A549 (cell line): ENCODE results near the gene IKZF5. TPM values are rescaled to one million over a fixed set of nuclear protein-coding genes. Genes with fewer than 3 reads are reported as not detected.

Experiments used
- ATAC-seq, 2 experiments: fragments of 200-7000 bp in 1 of 2; fragments of >200 bp in 1 of 2; cut with Nextera tagmentation in 1 of 2; cut with Tn5 transposase in 1 of 2; 3 replicates each; pipeline versions ENCODE4 v1.8.0 to v1.9.1; 2018 to 2020; ENCODE audit warnings: mild to moderate bottlenecking in 1 of 2, moderate library complexity in 1 of 2
- CTCF ChIA-PET: fragments of 300-600 bp; sonication (Branson Sonifier 250); formaldehyde crosslinking; extraction: SDS; loops from one replicate; lab custom pipeline; 2021; ENCODE audit warnings: antibody characterized with exemption, inconsistent platforms; lab: Yijun Ruan, JAX
- POLR2A ChIA-PET: fragments of 350-600 bp; formaldehyde crosslinking; extraction: SDS; loops from one replicate; lab custom pipeline; 2021; ENCODE audit warnings: antibody characterized with exemption, inconsistent platforms; lab: Yijun Ruan, JAX
- DNase-seq, 2 experiments: peaks; one replicate each; pipeline versions ENCODE4 v3.0.0 to v3.0.0-alpha.2; 2011 to 2016; ENCODE audit warnings: low read depth in 1 of 2, low spot score in 1 of 2
- FAIRE-seq: peaks from 2 replicates; lab custom pipeline; 2011; peaks lifted over from hg19 to GRCh38; lab: Jason Lieb, UNC
- H3K27ac ChIP-seq, 2 experiments: fragments of >200 bp; sonication (Bioruptor Twin); formaldehyde crosslinking; 3 replicates each; pipeline ENCODE4 v1.5.1; 2016 to 2017
- H3K4me1 ChIP-seq: fragments of >200 bp; sonication (Bioruptor Twin); formaldehyde crosslinking; 3 replicates; pipeline ENCODE4 v1.6.1; 2016
- H3K4me2 ChIP-seq: fragments of >200 bp; sonication (Bioruptor Twin); formaldehyde crosslinking; 3 replicates; pipeline ENCODE4 v1.6.1; 2016
- H3K4me3 ChIP-seq: fragments of >200 bp; sonication (Bioruptor Twin); formaldehyde crosslinking; 3 replicates; pipeline ENCODE4 v1.5.1; 2016
- H3K9me3 ChIP-seq: fragments of >200 bp; sonication (Bioruptor Twin); formaldehyde crosslinking; 3 replicates; pipeline ENCODE4 v1.6.1; 2016
- CBX2 ChIP-seq: fragments of 200-600 bp; sonication (generic); IDR thresholded peaks from 2 replicates; pipeline ENCODE4 v1.6.1; 2016; ENCODE audit warnings: low read depth, mild to moderate bottlenecking, borderline replicate concordance
- CEBPB ChIP-seq, 2 experiments: fragments of >200 bp in 1 of 2; sonication (Bioruptor Twin) in 1 of 2; formaldehyde crosslinking in 1 of 2; IDR thresholded peaks; 2 replicates each; pipeline ENCODE4 v1.6.1; 2012 to 2016
- E2F6 ChIP-seq: IDR thresholded peaks from 2 replicates; pipeline ENCODE4 v1.6.1; 2012; ENCODE audit warnings: low read depth, borderline replicate concordance
- EP300 ChIP-seq, 2 experiments: fragments of >200 bp; sonication (Bioruptor Twin); formaldehyde crosslinking; IDR thresholded peaks; 2 replicates in 1 of 2; 3 replicates in 1 of 2; pipeline ENCODE4 v1.6.1; 2016 to 2017
- ESRRA ChIP-seq: fragments of 150-350 bp; IDR thresholded peaks from 2 replicates; pipeline ENCODE4 v1.6.1; 2014; ENCODE audit warnings: mild to moderate bottlenecking, low read length, borderline replicate concordance
- FOSB ChIP-seq: fragments of 250-450 bp; sonication (Bioruptor Pico); IDR thresholded peaks from 2 replicates; pipeline ENCODE4 v1.5.0; 2020; ENCODE audit warnings: mild to moderate bottlenecking, moderate library complexity
- FOSL2 ChIP-seq, 2 experiments: fragments of 450-650 bp in 1 of 2; fragments of >200 bp in 1 of 2; sonication (Bioruptor Twin) in 1 of 2; formaldehyde crosslinking; IDR thresholded peaks; 2 replicates each; pipeline versions ENCODE4 v1.5.0 to v1.6.1; 2016 to 2020; ENCODE audit warnings: mild to moderate bottlenecking in 1 of 2, moderate library complexity in 1 of 2
- GATA3 ChIP-seq: IDR thresholded peaks from 2 replicates; pipeline ENCODE4 v1.6.1; 2012; ENCODE audit warnings: borderline replicate concordance
- HES2 ChIP-seq: fragments of >200 bp; sonication (Bioruptor Twin); formaldehyde crosslinking; IDR thresholded peaks from 2 replicates; pipeline ENCODE4 v1.6.1; 2016
- HOXB13 ChIP-seq: fragments of 250-450 bp; sonication (Bioruptor Pico); IDR thresholded peaks from 2 replicates; pipeline ENCODE4 v1.5.0; 2020; ENCODE audit warnings: low read depth, mild to moderate bottlenecking, moderate library complexity
- KDM1A ChIP-seq: fragments of 200-600 bp; sonication (generic); IDR thresholded peaks from 2 replicates; pipeline ENCODE4 v1.6.1; 2016; ENCODE audit warnings: low read depth, mild to moderate bottlenecking
- KDM5A ChIP-seq: fragments of 200-600 bp; sonication (generic); IDR thresholded peaks from 2 replicates; pipeline ENCODE4 v1.6.1; 2016; ENCODE audit warnings: antibody characterized with exemption, mild to moderate bottlenecking
- MAFK ChIP-seq: fragments of 450-650 bp; IDR thresholded peaks from 2 replicates; pipeline ENCODE4 v1.6.1; 2014; ENCODE audit not compliant: partially characterized antibody
- MAX ChIP-seq: IDR thresholded peaks from 2 replicates; pipeline ENCODE4 v1.6.1; 2012
- MAZ ChIP-seq: fragments of 150-350 bp; IDR thresholded peaks from 2 replicates; pipeline ENCODE4 v1.6.1; 2014; ENCODE audit warnings: antibody characterized with exemption, low read depth, low read length, borderline replicate concordance
- NFE2L2 ChIP-seq: fragments of 150-350 bp; conservative IDR thresholded peaks from 2 replicates; pipeline ENCODE4 v1.6.1; 2014; ENCODE audit warnings: low read length
- NPAS2 ChIP-seq: fragments of 250-450 bp; sonication (Bioruptor Pico); IDR thresholded peaks from 2 replicates; pipeline ENCODE4 v1.8.0; 2022; ENCODE audit warnings: mild to moderate bottlenecking, moderate library complexity, borderline replicate concordance
- PBX3 ChIP-seq: IDR thresholded peaks from 2 replicates; pipeline ENCODE4 v1.6.1; 2012
- POLR2AphosphoS2 ChIP-seq: conservative IDR thresholded peaks from 2 replicates; pipeline ENCODE4 v1.6.1; 2012; ENCODE audit warnings: low read length, improper control_type of control experiment, inconsistent platforms
- RFX5 ChIP-seq: fragments of 450-650 bp; IDR thresholded peaks from 2 replicates; pipeline ENCODE4 v1.7.1; 2014; ENCODE audit warnings: antibody characterized with exemption, mild to moderate bottlenecking, moderate library complexity
- RNF2 ChIP-seq: fragments of 200-600 bp; sonication (generic); IDR thresholded peaks from 2 replicates; pipeline ENCODE4 v1.6.1; 2016; ENCODE audit warnings: low read depth, mild to moderate bottlenecking, antibody characterized with exemption, moderate library complexity, borderline replicate concordance
- TFCP2L1 ChIP-seq: fragments of 250-450 bp; sonication (Bioruptor Pico); IDR thresholded peaks from 2 replicates; pipeline ENCODE4 v1.5.0; 2021; ENCODE audit warnings: mild to moderate bottlenecking
- ZC3H11A ChIP-seq: fragments of 450-650 bp; IDR thresholded peaks from 2 replicates; pipeline ENCODE4 v1.6.1; 2014; ENCODE audit warnings: antibody characterized with exemption, mild to moderate bottlenecking
- WGBS: methylation state at CpG from one replicate; pipeline ENCODE4 v1.1.6; 2017; ENCODE audit errors: missing lambda C conversion rate; 5-methylcytosine and 5-hydroxymethylcytosine counted together
- polyA plus RNA-seq, 4 experiments: library from polyadenylated mRNA; depleted of rRNA in 3 of 4; stranded (reverse); fragments of >200 nt; fragmentation: RNase III in 1 of 4; extraction: RNeasy Plus Mini Kit Qiagen cat#74134 plus additional on column Dnase treatment in 1 of 4; gene quantifications; 2 replicates in 3 of 4; 3 replicates in 1 of 4; pipeline ENCODE4 v1.2.3, GENCODE V29; 2011 to 2017

The IKZF5 gene
- polyA plus RNA-seq, 2 of the 4 experiments (the other 2 are of a cell fraction) = 5.0 to 10.2 TPM

GRCh38 chr10:122995936-122996335 lies 12.7 kb downstream of the IKZF5 start:
- Histone ChIP-seq H3K9me3 (no peaks in the 10 kb centered on the region), H3K4me3 (no peak overlapping the region), H3K4me2 (no peak overlapping the region), H3K27ac (no peak overlapping the region), H3K4me1 (peaks cover 5% of the 10 kb centered on the region; the same call in 1 of the 3 replicates)
- ATAC-seq = no peak
- ChIA-PET CTCF (interaction anchor here (1.0 to 2.4 kb wide), 2 partner anchors 14 to 16 kb away, joined by 4 to 9 read pairs; partner anchors contain the start of gene PSTK), POLR2A (no interaction called here)
- FAIRE-seq = no peak
- WGBS = 95% methylated on average over 4 of the region's 4 CpGs
- TF ChIP-seq FOSL2 (IDR thresholded peaks at IDR 0.05) = no peak
- no peak for TF ChIP-seq FOSL2 (CRISPR knock-in tag; IDR thresholded peaks at IDR 0.05)
- TF ChIP-seq KDM1A = no peak
- no peak for TF ChIP-seq RFX5
- TF ChIP-seq KDM5A = no peak
- no peak for TF ChIP-seq GATA3
- TF ChIP-seq ESRRA = no peak
- TF ChIP-seq EP300 (IDR thresholded peaks at IDR 0.05) = no peak
- TF ChIP-seq MAZ = no peak
- TF ChIP-seq PBX3 = no peak
- TF ChIP-seq RNF2 = no peak
- TF ChIP-seq CEBPB (IDR thresholded peaks at IDR 0.05) = no peak
- DNase-seq = no peak

- Histone ChIP-seq H3K27ac (no peak overlapping the region), H3K4me2 (no peak overlapping the region), H3K4me1 (no peaks in the 10 kb centered on the region), H3K9me3 (no peaks in the 10 kb centered on the region), H3K4me3 (no peak overlapping the region)
- peak; percentile 79 for FAIRE-seq
- CTCF ChIA-PET = no interaction called here
- WGBS = 89% methylated on average over 6 of the region's 6 CpGs
- DNase-seq = no peak
- no peak for ATAC-seq
- TF ChIP-seq FOSB (CRISPR knock-in tag) (no peak), MAFK (peak; percentile 82)
- POLR2A ChIA-PET = interaction anchor here (0.8 kb wide), 1 partner anchor 13 kb away, joined by 3 read pairs; the partner anchor contains the start of gene PSTK
These were observed 14.7 kb downstream of the IKZF5 start for GRCh38 chr10:122993797-122994336.

GRCh38 chr10:122992031-122992585 lies 16.5 kb downstream of the IKZF5 start:
- POLR2A ChIA-PET = interaction anchor here (3.0 kb wide), 1 partner anchor 12 kb away, joined by 12 read pairs; the partner anchor contains the start of gene PSTK
- Histone ChIP-seq H3K9me3 (no peaks in the 10 kb centered on the region), H3K4me2 (no peak overlapping the region), H3K4me1 (no peaks in the 10 kb centered on the region), H3K27ac (no peak overlapping the region), H3K4me3 (no peak overlapping the region)
- ATAC-seq (no peak), FAIRE-seq (no peak), DNase-seq (no peak)
- 79% methylated on average over 1 of the region's 1 CpG for WGBS
- TF ChIP-seq HES2 = no peak
- TF ChIP-seq MAX = no peak
- no peak for TF ChIP-seq POLR2AphosphoS2
- no peak for TF ChIP-seq CBX2
- no peak for TF ChIP-seq GATA3
- TF ChIP-seq FOSL2 (IDR thresholded peaks at IDR 0.05) = no peak
- TF ChIP-seq FOSL2 (CRISPR knock-in tag; IDR thresholded peaks at IDR 0.05) = no peak
- no peak for TF ChIP-seq TFCP2L1 (CRISPR knock-in tag)
- TF ChIP-seq HOXB13 (CRISPR knock-in tag) = no peak
- no peak for TF ChIP-seq E2F6
- TF ChIP-seq EP300 (IDR thresholded peaks at IDR 0.05) = no peak
- no peak for TF ChIP-seq NFE2L2
- no peak for TF ChIP-seq NPAS2 (CRISPR knock-in tag)
- TF ChIP-seq ESRRA = no peak
- TF ChIP-seq ZC3H11A = no peak
- CTCF ChIA-PET = no interaction called here
